ENCODE measurements around the gene ZRANB2. TPM values are rescaled to one million over a fixed set of nuclear protein-coding genes. Genes with fewer than 3 reads are reported as not detected.

The ZRANB2 gene
- total and polyA plus RNA-seq, 9 of the 15 experiments (the other 6 are each of a cell fraction or from before 2014, with no cell fraction given): 80.8 to 264 (median 157) TPM

DNA sequence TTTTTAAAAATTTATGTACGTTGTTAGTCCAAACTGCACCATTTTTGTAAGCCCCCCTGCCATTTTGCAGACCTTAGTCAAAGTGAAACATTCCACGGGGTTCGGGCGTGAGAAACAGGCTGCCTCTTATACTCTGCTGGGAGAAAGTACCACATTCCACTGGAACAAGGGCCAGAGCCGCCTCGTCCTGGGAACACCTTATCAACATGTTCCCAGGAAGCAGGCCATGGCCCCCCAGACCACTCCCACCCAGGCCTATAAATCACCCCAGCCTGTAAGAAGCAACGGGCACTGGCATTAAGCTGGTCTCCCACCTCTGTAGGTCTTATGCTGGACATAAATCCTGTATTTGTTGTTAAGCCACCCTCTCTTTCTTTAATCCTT is 854 bp upstream of the ZRANB2 start (continued):
- TF ChIP-seq, protein P1, sequence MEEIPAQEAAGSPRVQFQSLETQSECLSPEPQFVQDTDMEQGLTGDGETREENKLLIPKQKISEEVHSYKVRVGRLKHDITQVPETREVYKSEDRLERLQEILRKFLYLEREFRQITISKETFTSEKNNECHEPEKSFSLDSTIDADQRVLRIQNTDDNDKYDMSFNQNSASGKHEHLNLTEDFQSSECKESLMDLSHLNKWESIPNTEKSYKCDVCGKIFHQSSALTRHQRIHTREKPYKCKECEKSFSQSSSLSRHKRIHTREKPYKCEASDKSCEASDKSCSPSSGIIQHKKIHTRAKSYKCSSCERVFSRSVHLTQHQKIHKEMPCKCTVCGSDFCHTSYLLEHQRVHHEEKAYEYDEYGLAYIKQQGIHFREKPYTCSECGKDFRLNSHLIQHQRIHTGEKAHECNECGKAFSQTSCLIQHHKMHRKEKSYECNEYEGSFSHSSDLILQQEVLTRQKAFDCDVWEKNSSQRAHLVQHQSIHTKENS (CRISPR knock-in tag; IDR thresholded peaks at IDR 0.05): no peak
- TF ChIP-seq U2AF1 (optimal IDR thresholded peaks at IDR 0.05; ENCODE audit: low read depth, low read length) (no peak), ZBTB17 (CRISPR knock-in tag; IDR thresholded peaks at IDR 0.05) (no peak), NFXL1 (CRISPR knock-in tag; IDR thresholded peaks at IDR 0.05) (no peak), HMG20A (CRISPR knock-in tag; conservative IDR thresholded peaks at IDR 0.05) (no peak), LEF1 (IDR thresholded peaks at IDR 0.05) (0 out of 2 replicates have a peak, but pooled peaks have one; percentile 21), NR3C1 (CRISPR knock-in tag; IDR thresholded peaks at IDR 0.05) (no peak), NBN (IDR thresholded peaks at IDR 0.05; ENCODE audit: low read depth) (no peak), NR2C2 (CRISPR knock-in tag; IDR thresholded peaks at IDR 0.05) (no peak), NR2C2 (tag; IDR thresholded peaks at IDR 0.05) (no peak), PCBP2 (IDR thresholded peaks at IDR 0.05; ENCODE audit: low read depth, low read length, poor library complexity, severe bottlenecking) (no peak), KDM2B (CRISPR knock-in tag; IDR thresholded peaks at IDR 0.05) (no peak), YBX1 (IDR thresholded peaks at IDR 0.05) (no peak), SMAD1 (IDR thresholded peaks at IDR 0.05; ENCODE audit: low read depth, low read length, partially characterized antibody) (no peak), BHLHE40 (IDR thresholded peaks at IDR 0.05; ENCODE audit: low read length) (no peak), ZBTB7A (IDR thresholded peaks at IDR 0.05; ENCODE audit: borderline replicate concordance, control insufficient read depth, low read depth, low read length) (peak; percentile 80; the same call in 1 of the 2 replicates), HLTF (IDR thresholded peaks at IDR 0.05) (no peak), COPS2 (conservative IDR thresholded peaks at IDR 0.05) (no peak), ZNF253 (CRISPR knock-in tag; conservative IDR thresholded peaks at IDR 0.05) (no peak), ARID2 (IDR thresholded peaks at IDR 0.05) (no peak), SMARCE1 (IDR thresholded peaks at IDR 0.05) (no peak), NFIC (IDR thresholded peaks at IDR 0.05) (no peak)
- TF ChIP-seq, protein P2, sequence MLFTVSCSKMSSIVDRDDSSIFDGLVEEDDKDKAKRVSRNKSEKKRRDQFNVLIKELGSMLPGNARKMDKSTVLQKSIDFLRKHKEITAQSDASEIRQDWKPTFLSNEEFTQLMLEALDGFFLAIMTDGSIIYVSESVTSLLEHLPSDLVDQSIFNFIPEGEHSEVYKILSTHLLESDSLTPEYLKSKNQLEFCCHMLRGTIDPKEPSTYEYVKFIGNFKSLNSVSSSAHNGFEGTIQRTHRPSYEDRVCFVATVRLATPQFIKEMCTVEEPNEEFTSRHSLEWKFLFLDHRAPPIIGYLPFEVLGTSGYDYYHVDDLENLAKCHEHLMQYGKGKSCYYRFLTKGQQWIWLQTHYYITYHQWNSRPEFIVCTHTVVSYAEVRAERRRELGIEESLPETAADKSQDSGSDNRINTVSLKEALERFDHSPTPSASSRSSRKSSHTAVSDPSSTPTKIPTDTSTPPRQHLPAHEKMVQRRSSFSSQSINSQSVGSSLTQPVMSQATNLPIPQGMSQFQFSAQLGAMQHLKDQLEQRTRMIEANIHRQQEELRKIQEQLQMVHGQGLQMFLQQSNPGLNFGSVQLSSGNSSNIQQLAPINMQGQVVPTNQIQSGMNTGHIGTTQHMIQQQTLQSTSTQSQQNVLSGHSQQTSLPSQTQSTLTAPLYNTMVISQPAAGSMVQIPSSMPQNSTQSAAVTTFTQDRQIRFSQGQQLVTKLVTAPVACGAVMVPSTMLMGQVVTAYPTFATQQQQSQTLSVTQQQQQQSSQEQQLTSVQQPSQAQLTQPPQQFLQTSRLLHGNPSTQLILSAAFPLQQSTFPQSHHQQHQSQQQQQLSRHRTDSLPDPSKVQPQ (CRISPR knock-in tag; IDR thresholded peaks at IDR 0.05; ENCODE audit: borderline replicate concordance): no peak
- TF ChIP-seq, protein P3, sequence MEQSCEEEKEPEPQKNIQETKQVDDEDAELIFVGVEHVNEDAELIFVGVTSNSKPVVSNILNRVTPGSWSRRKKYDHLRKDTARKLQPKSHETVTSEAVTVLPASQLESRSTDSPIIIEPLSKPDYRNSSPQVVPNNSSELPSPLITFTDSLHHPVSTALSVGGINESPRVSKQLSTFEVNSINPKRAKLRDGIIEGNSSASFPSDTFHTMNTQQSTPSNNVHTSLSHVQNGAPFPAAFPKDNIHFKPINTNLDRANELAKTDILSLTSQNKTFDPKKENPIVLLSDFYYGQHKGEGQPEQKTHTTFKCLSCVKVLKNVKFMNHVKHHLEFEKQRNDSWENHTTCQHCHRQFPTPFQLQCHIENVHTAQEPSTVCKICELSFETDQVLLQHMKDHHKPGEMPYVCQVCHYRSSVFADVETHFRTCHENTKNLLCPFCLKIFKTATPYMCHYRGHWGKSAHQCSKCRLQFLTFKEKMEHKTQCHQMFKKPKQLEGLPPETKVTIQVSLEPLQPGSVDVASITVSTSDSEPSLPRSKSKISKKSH (CRISPR knock-in tag; IDR thresholded peaks at IDR 0.05): no peak
- TF ChIP-seq, protein P4, sequence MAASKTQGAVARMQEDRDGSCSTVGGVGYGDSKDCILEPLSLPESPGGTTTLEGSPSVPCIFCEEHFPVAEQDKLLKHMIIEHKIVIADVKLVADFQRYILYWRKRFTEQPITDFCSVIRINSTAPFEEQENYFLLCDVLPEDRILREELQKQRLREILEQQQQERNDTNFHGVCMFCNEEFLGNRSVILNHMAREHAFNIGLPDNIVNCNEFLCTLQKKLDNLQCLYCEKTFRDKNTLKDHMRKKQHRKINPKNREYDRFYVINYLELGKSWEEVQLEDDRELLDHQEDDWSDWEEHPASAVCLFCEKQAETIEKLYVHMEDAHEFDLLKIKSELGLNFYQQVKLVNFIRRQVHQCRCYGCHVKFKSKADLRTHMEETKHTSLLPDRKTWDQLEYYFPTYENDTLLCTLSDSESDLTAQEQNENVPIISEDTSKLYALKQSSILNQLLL (CRISPR knock-in tag; IDR thresholded peaks at IDR 0.05; ENCODE audit: borderline replicate concordance): no peak

All from K562 (cell line).